Measurements from ENCODE around the gene MLNR. TPM values are rescaled to one million over a fixed set of nuclear protein-coding genes. Genes with fewer than 3 reads are reported as not detected.

MLNR gene, protein sequence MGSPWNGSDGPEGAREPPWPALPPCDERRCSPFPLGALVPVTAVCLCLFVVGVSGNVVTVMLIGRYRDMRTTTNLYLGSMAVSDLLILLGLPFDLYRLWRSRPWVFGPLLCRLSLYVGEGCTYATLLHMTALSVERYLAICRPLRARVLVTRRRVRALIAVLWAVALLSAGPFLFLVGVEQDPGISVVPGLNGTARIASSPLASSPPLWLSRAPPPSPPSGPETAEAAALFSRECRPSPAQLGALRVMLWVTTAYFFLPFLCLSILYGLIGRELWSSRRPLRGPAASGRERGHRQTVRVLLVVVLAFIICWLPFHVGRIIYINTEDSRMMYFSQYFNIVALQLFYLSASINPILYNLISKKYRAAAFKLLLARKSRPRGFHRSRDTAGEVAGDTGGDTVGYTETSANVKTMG
- not detected in 2 replicates for total RNA-seq

DNA sequence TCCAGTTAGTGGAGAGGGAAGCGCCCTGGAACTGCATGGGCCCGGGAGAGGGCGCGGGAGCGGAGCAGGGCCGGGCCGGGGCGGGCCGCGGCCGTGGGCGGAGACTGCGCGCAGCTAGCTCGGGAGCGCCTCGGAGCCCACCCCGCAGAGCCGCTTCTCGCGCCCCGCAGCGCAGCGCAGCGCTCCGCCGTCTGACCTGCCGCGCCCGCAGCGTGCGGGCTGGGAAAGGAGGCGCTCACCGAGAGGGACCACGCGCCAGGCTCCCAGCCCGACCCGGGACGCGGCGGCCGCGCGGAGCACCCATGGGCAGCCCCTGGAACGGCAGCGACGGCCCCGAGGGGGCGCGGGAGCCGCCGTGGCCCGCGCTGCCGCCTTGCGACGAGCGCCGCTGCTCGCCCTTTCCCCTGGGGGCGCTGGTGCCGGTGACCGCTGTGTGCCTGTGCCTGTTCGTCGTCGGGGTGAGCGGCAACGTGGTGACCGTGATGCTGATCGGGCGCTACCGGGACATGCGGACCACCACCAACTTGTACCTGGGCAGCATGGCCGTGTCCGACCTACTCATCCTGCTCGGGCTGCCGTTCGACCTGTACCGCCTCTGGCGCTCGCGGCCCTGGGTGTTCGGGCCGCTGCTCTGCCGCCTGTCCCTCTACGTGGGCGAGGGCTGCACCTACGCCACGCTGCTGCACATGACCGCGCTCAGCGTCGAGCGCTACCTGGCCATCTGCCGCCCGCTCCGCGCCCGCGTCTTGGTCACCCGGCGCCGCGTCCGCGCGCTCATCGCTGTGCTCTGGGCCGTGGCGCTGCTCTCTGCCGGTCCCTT, at the start of gene MLNR:
Gene MLNR (plus strand): TSS at position 303 of the 820 bp plus-strand sequence. CDS start 0 bp downstream, at position 303.

DNA sequence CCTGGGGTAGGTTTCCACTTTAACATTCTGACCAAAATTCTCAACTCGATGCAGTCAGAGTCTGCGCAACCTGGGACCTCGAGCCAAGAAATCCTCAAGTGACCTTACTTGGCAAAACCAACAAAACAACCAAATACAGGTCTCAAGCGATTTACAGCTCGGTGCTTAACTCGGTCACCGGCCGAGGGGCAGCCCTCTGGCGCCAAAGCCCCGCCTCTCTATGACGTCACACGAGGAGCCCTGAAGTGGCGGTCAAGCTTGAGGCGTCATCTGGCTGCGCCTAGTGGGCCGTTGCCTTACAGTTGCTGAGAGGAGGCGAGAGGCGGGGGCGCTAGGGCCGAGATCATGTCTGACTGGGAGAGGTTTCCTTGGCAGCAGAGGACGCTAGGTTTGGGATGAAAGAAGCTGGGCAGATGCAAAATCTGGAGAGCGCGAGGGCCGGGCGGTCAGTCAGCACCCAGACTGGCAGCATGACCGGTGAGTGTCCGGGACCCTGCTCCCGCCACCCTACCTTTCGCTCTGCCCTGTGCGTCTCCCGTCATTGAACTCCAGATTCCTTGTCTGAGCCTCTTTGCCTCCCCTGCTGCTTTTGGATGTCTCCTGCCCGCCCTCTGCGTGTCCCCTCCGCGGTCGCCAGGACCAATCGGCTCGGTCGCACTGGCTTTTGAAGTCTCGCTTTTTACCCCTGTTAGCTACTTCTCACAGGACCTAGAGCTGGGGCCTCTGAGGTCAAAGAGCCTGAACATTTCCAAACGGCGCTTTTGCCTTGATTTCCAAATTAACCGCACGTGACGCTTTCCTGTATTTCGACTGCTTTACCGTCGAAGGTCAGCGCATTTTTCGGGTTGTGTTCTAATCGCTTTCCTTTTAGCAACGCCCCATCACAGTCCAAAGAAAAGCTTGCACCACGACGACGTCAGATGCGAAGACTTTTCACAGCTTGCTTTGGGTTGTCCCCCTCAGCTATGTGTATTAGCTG, 27.8 kb downstream of the MLNR start, which contains the start of gene CDADC1:
Gene CDADC1 (plus strand): TSS at position 283 of the 979 bp plus-strand sequence. CDS start 113 bp downstream, at position 396.

Other genes with a start within 250 kb of the MLNR start
- 33.9 and 36.8 TPM in 2 replicates for gene FNDC3A, start 244.4 kb upstream of the MLNR start, total RNA-seq
- gene CDADC1, start 27.6 kb downstream of the MLNR start, total RNA-seq, result 0.94 and 3.4 TPM in 2 replicates
- gene CAB39L, start 223.7 kb downstream of the MLNR start, total RNA-seq, result 5.6 and 6.6 TPM in 2 replicates
- 2.3 and 4.0 TPM in 2 replicates for gene SETDB2, start 223.9 kb downstream of the MLNR start, total RNA-seq

All from mammary microvascular endothelial cell (primary cell).